K562 (cell line): ENCODE results near the gene NRCAM. TPM values are rescaled to one million over a fixed set of nuclear protein-coding genes. Genes with fewer than 3 reads are reported as not detected.

ENCODE experiments used
- CEBPB ChIP-seq: fragments of 450-650 bp; IDR thresholded peaks from 2 replicates; pipeline ENCODE4 v1.6.1; 2016; ENCODE audit warnings: missing genetic modification characterization, missing compliant biosample characterization
- ERF ChIP-seq: fragments of 450-650 bp; formaldehyde crosslinking; IDR thresholded peaks from 2 replicates; pipeline ENCODE4 v1.4.0; 2020; ENCODE audit warnings: mild to moderate bottlenecking, mixed read lengths
- GABPA ChIP-seq: fragments of 200-800 bp; sonication (Bioruptor generic); conservative IDR thresholded peaks from 2 replicates; pipeline ENCODE4 v1.6.1; 2016; ENCODE audit warnings: low read depth, missing genetic modification characterization, missing compliant biosample characterization
- GATA2 ChIP-seq: sonication (generic); formaldehyde crosslinking; IDR thresholded peaks from 2 replicates; pipeline ENCODE4 v1.4.0; 2020; ENCODE audit warnings: mild to moderate bottlenecking, missing genetic modification reagents
- KDM5B ChIP-seq: fragments of 200-600 bp; sonication (generic); IDR thresholded peaks from 2 replicates; pipeline ENCODE4 v1.6.1; 2012; ENCODE audit warnings: low read depth, mild to moderate bottlenecking, moderate library complexity, low read length, control low read depth, inconsistent platforms; ENCODE audit not compliant: insufficient replicate concordance
- MCM7 ChIP-seq, 2 experiments: fragments of 450-650 bp; IDR thresholded peaks; 2 replicates each; pipeline ENCODE4 v1.6.1; 2016 to 2018
- NFXL1 ChIP-seq: fragments of 450-650 bp; formaldehyde crosslinking; IDR thresholded peaks from 2 replicates; pipeline ENCODE4 v1.4.0; 2021; ENCODE audit warnings: mild to moderate bottlenecking
- PTRF ChIP-seq: fragments of 450-650 bp; IDR thresholded peaks from 2 replicates; pipeline ENCODE4 v1.6.1; 2016; ENCODE audit warnings: mild to moderate bottlenecking, missing genetic modification characterization, missing compliant biosample characterization
- RAD21 ChIP-seq, 2 experiments: fragments of 250-450 bp in 1 of 2; fragments of 450-650 bp in 1 of 2; sonication (Bioruptor Pico) in 1 of 2; formaldehyde crosslinking in 1 of 2; IDR thresholded peaks in 1 of 2; conservative IDR thresholded peaks in 1 of 2; 2 replicates each; pipeline versions ENCODE4 v1.4.0 to v1.8.0; 2020 to 2022; ENCODE audit warnings: mild to moderate bottlenecking in 2 of 2, moderate library complexity in 1 of 2
- TCF3 ChIP-seq: sonication (generic); formaldehyde crosslinking; IDR thresholded peaks from 2 replicates; pipeline ENCODE4 v1.4.0; 2020; ENCODE audit warnings: mild to moderate bottlenecking, missing genetic modification reagents
- WHSC1 ChIP-seq: IDR thresholded peaks from one replicate; pipeline ENCODE4 v1.6.1; 2012; ENCODE audit warnings: low read length, control low read depth, inconsistent platforms
- ZFP30 ChIP-seq: fragments of 250-450 bp; sonication (Bioruptor Pico); IDR thresholded peaks from 2 replicates; pipeline ENCODE4 v1.8.0; 2022; ENCODE audit warnings: moderate library complexity, mild to moderate bottlenecking, inconsistent platforms, borderline replicate concordance
- ZNF124 ChIP-seq: sonication (generic); formaldehyde crosslinking; IDR thresholded peaks from 2 replicates; pipeline ENCODE4 v1.8.1; 2022; ENCODE audit warnings: missing genetic modification reagents
- polyA plus RNA-seq, 8 experiments: library from polyadenylated mRNA; depleted of rRNA in 4 of 8; stranded (reverse) in 5 of 8; unstranded in 3 of 8; fragments of >200 nt; fragmentation: Nextera tagmentation in 2 of 8; fragmentation: Illumina TruSeq in 1 of 8; extraction: Ambion mirVana in 2 of 8; extraction: Trizol in 1 of 8; gene quantifications; 2 replicates each; pipeline versions ENCODE4 v1.2.1 to v1.2.3, GENCODE V29; 2011 to 2014; ENCODE audit warnings: inconsistent platforms in 1 of 8, missing spikeins in 1 of 8
- total RNA-seq, 7 experiments: library from RNA; depleted of rRNA in 6 of 7; stranded (reverse); fragments of >200 nt in 6 of 7; fragmentation: Illumina TruSeq in 2 of 7; extraction: Trizol in 2 of 7; gene quantifications; 2 replicates each; pipeline versions ENCODE4 v1.2.1 to v1.2.3, GENCODE V29; 2011 to 2021; ENCODE audit warnings: low replicate concordance in 1 of 7
- TF ChIP-seq, protein P1 (sequence below): fragments of 250-450 bp; sonication (Bioruptor Pico); IDR thresholded peaks from 2 replicates; pipeline ENCODE4 v1.8.0; 2021; ENCODE audit warnings: mild to moderate bottlenecking, moderate library complexity
- TF ChIP-seq, protein P2 (sequence below): fragments of 450-650 bp; conservative IDR thresholded peaks from 2 replicates; pipeline ENCODE4 v1.6.1; 2016; ENCODE audit warnings: missing genetic modification characterization, low read depth, mild to moderate bottlenecking, control low read depth, missing compliant biosample characterization
- TF ChIP-seq, protein P3 (sequence below): fragments of 250-450 bp; sonication (Bioruptor Pico); IDR thresholded peaks from 2 replicates; pipeline ENCODE4 v1.4.0; 2020; ENCODE audit warnings: mild to moderate bottlenecking
- TF ChIP-seq, protein P4 (sequence below): sonication (generic); IDR thresholded peaks from 2 replicates; pipeline ENCODE4 v1.6.1; 2016

Gene NRCAM
- total and polyA plus RNA-seq, 9 of the 15 experiments (the other 6 are each of a cell fraction or from before 2014, with no cell fraction given), result 0.03 to 0.54 (median 0.12) TPM; not detected in 1

DNA sequence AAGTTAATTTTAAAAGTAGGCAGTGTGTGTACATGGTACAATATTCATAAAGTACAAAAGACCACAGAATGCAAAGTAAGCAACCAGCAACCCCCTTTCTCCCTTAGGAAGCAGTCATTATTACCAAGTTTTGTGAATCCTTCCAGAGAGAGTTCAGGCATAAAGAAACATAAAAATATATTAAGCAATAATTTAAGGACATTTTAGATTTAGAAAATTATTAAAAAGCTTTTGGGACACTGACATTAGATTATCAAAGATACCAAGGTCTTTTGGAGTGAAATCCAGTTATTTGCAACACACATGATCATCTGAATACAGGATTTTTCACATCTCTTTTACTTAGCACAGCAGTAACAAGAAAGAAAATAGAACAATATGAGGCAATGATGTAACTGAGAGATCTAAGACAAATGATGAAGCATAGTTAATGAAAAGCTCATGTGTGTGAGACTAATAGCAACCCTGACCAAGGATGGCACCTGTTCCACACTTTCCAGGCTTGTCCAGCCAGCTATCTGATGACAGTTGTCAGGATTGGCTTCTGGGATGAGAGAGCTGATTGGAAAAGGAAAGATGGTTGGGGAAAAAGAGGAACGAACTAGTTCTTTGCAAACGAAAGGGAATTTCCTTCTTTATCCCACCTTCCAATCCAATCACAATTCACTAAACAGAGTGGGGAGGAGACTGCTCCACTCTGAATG is 210.6 kb downstream of the NRCAM start (continued):
- TF ChIP-seq, protein P1, sequence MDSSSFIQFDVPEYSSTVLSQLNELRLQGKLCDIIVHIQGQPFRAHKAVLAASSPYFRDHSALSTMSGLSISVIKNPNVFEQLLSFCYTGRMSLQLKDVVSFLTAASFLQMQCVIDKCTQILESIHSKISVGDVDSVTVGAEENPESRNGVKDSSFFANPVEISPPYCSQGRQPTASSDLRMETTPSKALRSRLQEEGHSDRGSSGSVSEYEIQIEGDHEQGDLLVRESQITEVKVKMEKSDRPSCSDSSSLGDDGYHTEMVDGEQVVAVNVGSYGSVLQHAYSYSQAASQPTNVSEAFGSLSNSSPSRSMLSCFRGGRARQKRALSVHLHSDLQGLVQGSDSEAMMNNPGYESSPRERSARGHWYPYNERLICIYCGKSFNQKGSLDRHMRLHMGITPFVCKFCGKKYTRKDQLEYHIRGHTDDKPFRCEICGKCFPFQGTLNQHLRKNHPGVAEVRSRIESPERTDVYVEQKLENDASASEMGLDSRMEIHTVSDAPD, result 0 out of 2 replicates have a peak, but pooled peaks have one; percentile 23
- TF ChIP-seq GATA2 (CRISPR knock-in tag), result 0 out of 2 replicates have a peak, but pooled peaks have one; percentile 16
- peak; percentile 74 for TF ChIP-seq CEBPB (tag)
- TF ChIP-seq ZFP30 (CRISPR knock-in tag), result no peak
- TF ChIP-seq GABPA (tag), result no peak; the same call in 1 of the 2 replicates
- TF ChIP-seq ZNF124 (CRISPR knock-in tag), result no peak
- TF ChIP-seq, protein P2, sequence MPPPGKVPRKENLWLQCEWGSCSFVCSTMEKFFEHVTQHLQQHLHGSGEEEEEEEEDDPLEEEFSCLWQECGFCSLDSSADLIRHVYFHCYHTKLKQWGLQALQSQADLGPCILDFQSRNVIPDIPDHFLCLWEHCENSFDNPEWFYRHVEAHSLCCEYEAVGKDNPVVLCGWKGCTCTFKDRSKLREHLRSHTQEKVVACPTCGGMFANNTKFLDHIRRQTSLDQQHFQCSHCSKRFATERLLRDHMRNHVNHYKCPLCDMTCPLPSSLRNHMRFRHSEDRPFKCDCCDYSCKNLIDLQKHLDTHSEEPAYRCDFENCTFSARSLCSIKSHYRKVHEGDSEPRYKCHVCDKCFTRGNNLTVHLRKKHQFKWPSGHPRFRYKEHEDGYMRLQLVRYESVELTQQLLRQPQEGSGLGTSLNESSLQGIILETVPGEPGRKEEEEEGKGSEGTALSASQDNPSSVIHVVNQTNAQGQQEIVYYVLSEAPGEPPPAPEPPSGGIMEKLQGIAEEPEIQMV (tag), result peak; percentile 64; the same call in 1 of the 2 replicates
- TF ChIP-seq ERF (CRISPR knock-in tag), result no peak
- no peak for TF ChIP-seq KDM5B
- TF ChIP-seq MCM7 (IDR thresholded peaks at IDR 0.05), result no peak
- TF ChIP-seq NFXL1 (CRISPR knock-in tag), result no peak
- TF ChIP-seq, protein P3, sequence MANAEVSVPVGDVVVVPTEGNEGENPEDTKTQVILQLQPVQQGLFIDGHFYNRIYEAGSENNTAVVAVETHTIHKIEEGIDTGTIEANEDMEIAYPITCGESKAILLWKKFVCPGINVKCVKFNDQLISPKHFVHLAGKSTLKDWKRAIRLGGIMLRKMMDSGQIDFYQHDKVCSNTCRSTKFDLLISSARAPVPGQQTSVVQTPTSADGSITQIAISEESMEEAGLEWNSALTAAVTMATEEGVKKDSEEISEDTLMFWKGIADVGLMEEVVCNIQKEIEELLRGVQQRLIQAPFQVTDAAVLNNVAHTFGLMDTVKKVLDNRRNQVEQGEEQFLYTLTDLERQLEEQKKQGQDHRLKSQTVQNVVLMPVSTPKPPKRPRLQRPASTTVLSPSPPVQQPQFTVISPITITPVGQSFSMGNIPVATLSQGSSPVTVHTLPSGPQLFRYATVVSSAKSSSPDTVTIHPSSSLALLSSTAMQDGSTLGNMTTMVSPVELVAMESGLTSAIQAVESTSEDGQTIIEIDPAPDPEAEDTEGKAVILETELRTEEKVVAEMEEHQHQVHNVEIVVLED, result 0 out of 2 replicates have a peak, but pooled peaks have one; percentile 18
- no peak for TF ChIP-seq RAD21 (CRISPR knock-in tag; conservative IDR thresholded peaks at IDR 0.05 in 1 of 2, IDR thresholded peaks at IDR 0.05 in 1 of 2)
- TF ChIP-seq, protein P4, sequence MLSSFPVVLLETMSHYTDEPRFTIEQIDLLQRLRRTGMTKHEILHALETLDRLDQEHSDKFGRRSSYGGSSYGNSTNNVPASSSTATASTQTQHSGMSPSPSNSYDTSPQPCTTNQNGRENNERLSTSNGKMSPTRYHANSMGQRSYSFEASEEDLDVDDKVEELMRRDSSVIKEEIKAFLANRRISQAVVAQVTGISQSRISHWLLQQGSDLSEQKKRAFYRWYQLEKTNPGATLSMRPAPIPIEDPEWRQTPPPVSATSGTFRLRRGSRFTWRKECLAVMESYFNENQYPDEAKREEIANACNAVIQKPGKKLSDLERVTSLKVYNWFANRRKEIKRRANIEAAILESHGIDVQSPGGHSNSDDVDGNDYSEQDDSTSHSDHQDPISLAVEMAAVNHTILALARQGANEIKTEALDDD, result no peak
- 0 out of 2 replicates have a peak, but pooled peaks have one; percentile 23 for TF ChIP-seq PTRF (tag)
- no peak for TF ChIP-seq WHSC1
- TF ChIP-seq TCF3, result no peak
